GM10847 (cell line): ENCODE data around the gene TUBGCP3.

ENCODE experiments used
- POLR2A ChIP-seq: IDR thresholded peaks from 2 replicates; pipeline ENCODE4 v1.6.1; 2011; ENCODE audit not compliant: insufficient read length; ENCODE audit errors: extremely low read depth

Gene TUBGCP3

DNA sequence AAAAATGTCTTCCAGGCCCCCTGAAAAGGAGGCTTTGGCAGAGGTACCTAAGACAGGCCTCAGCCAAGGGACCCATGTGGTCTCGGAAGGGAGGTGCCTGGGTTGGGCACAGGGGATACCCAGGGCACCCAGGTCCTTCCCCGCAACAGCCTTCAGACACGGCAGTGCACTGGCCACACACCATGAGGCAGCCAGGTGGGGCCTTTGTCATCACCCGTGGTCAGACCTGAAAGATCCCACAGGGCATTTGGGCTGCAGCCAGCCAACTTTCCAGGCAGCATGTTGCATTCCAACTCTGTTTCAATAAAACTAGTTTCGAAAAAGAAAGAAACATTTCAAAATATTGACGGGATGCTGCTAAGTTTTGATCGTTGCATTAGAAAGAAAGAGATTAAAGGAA, 4.7 kb upstream of the TUBGCP3 start:
- no peak for TF ChIP-seq POLR2A

DNA sequence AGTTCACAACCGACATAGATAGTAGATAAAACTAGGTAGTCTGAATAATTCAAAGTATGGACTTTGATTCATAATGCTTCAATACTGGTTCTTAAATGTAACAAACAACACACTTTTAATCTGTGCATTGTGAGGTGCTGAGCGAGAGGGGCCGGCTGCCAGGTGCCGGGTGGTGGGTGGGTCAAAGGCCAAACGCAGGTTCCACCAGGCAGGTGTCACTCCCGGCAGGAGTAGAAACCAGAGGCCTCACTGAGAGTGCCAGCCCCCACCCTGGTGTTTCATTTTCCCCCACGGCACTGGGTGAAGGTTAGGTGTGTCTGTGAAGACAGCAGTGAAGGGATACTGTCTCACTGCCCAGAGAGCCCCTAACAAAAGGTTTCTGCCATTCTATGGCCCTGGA, 4.2 kb upstream of the TUBGCP3 start:
- no peak for TF ChIP-seq POLR2A

DNA sequence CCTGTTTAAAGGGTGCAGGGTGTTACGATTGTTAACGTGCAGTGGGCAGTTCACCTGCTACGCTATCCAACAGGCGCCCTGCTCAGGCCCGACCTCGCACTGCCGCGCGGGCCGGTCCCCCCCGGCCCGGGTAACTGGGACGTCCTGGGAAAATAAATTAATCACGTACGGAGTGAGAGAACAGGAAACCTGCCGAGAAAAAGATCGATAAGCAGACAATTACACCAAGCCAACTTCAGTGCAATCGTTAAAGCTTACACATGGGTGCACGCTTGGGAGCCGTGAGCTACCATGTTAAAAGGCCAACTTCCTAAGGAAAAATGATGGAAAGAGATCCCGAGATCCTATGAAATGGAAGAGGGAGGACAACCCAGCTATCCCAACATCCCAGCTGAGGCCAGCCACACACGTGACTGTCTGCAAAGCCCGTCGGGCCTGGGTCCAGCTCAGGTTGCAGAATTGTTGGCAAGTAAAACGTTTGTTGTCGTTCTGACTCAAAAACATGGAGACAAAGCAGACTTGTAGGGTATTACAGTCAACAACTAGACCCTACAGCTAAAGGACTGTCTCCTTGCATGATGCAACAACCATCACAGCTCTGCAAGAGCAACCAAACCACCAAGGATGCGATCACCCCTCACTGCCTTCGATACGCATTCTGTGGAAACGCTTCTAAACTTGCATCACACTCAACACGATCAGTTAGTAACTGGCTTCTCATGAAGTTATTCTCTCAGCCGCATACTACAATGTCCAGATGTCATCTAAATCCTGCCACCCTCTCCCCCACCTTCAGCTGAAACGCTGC, 741 bp upstream of the TUBGCP3 start:
- no peak for TF ChIP-seq POLR2A

DNA sequence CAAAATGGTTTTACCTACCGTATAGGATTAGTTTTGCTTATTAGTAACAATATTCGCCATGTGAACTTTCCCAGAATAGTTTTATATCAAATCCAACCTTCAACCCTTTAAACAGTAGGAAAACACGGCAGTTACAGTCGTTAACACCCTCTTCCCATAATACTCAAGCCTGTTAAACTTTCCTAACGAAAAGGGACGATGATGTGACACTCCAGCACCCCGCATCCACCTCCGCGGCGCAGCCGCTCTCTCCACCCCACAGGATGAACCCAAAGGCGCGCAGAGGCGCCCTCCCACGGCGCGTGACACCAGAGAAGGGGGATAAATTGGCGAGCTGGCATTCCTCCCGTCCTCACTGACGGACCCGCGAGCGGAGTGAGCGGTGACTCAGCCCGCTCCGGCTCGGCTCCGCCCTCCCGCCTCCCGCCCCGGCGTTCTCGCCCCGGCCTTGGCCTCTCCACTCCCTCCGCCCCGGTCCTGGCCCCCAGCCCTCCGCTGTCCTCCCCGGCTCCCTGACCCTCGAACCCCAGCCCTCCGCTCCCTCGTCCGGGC, 665 bp downstream of the TUBGCP3 start:
- peak; percentile 50 for TF ChIP-seq POLR2A

DNA sequence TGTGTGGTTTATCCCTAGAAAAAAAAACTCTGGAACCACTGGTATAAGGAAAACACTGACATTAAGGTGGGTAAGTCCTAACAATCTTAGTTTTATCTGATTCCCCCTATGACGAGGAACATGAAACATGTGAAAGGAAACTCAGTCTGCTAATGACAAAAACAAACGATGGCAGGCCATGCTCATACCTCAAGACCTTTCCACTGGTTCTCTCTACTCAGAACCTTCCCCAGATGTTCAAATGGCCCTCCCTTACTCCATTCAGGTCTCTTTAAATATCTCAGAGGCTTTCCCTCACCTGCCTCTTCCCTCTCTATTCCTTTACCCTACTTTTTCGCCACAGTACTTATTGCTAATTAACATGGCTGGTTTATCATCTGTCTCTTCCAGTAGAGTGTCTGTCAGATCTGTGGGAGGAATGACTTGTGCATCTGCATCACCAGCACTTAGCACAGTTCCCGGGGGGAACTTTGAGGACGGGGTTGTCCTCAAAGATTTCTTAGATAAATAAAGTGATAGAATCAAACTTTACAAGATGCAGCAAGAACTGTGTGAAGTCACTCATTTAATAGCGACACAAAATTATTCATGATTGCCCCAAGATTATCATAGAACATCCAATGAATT, 1.5 kb downstream of the TUBGCP3 start:
- TF ChIP-seq POLR2A = no peak

DNA sequence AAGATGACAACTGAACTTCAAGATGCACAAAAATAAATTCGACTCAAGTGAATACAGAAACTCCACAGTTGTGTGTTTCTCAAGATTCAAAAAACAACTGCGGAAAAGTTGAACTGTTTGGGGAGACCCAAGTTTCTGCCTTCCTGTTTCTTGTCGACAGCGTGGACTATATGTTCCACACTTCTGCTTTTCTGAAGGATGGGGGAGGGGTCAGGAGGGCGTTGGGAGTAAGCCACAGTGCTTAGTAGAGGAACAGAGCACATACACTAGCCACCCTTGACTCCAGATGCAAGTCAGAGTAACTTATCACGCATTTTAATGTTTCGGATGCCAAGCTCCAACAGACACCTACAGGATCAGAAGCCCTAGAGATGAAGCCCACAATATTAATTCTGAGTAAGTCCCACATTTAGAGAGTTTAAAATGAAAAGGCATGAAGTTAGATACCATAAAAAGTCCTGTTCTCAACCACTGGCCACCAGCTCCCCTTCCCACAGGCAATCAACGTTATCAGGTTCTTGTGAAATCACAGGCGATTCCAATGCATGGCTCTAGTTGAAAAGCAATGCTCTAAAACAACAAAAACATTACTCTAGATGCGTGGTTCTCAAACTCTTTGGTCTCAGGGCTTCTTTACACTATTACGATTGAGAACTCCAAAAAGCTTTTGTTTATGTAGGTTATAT, 4.2 kb downstream of the TUBGCP3 start:
- TF ChIP-seq POLR2A = no peak

DNA sequence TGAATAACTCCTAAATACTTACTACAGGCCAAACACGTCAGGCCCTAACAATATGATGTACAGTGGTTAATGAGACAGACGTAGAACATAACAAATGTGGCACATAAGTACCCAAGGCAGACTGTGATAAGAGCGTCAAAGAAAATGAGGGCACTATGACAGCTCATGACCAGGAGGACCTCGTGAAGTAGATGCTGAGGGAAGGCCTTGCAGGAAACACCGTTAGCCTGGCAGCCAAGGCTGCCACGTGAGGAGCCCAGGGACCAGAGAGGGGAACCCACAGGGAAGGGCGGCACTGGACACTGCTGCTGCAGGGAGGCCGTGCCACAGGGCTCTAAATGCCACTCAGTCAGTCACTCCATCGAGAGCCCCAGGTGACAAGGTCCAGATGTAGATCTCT, 5.7 kb downstream of the TUBGCP3 start:
- no peak for TF ChIP-seq POLR2A

DNA sequence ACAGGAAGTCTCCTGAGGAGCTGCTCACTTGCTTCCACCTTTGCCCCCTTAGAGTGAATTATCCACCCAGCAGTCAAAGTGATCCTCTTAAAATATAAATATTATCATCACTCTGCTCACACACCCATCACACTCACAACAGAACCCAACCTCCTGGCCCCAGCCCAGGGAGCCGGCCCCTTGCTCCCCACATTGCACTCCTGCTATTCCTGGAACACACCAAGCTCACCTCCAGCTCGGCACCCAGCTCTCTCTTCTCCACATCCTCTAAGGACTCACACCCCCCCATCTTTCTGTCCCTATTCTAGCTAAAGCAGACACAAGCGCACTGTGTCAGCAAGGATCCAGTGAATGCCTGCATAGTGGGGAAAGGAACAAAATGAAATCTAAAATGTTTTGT, 7.0 kb downstream of the TUBGCP3 start:
- TF ChIP-seq POLR2A = no peak

DNA sequence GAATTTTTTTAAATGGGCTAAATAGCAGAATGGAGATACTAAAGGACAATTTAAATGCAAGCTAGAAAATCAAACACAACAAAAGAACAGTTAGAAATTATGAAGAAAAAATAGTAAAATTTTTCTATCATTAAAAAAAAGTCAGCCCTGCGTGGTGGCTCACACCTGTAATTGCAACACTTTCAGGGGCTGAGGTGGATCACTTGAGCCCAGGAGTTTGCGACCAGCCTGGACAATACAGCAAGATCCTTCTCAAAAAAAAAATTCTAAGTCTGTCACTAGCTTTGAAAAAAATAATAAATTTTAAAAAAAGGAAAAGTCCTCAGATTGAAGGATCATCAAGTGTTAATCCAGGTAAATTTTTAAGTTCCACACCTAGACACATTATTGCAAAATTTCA, 7.7 kb downstream of the TUBGCP3 start:
- no peak for TF ChIP-seq POLR2A

DNA sequence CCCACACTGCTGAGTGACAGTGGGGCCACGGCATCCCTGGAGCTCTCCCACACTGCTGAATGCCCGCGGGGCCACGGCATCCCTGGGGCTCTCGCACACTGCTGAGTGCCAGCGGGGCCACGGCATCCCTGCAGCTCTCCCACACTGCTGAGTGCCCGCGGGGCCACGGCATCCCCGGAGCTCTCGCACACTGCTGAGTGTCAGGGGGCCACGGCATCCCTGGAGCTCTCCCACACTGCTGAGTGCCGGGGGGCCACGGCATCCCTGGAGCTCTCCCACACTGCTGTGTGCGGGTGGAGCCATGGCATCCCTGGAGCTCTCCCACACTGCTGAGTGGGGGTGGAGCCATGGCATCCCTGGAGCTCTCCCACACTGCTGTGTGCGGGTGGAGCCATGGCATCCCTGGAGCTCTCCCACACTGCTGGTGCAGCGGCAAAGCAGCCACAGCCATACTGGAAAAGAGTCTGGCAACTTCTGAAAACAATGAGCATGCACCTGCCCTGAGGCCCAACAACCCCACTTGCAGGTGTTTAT, 8.6 kb downstream of the TUBGCP3 start:
- no peak for TF ChIP-seq POLR2A

DNA sequence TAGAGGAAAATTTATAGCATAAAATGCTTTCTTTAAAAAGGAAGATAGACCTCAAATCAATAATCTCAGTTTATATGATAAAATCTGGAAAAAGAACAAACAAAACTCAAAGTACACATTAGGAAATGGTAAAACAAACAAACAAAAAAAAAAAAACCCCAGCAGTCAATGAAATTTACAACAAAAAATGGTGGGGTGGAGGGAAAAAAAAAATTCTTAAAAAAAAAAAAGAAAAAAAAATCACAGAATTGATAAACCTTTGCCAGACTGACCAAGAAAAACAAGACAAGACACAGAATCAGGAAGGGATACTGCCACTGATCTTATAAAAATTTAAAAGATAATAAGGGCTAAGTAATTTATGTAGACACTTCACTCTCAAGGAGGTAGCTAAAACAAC, 11.2 kb downstream of the TUBGCP3 start:
- no peak for TF ChIP-seq POLR2A

DNA sequence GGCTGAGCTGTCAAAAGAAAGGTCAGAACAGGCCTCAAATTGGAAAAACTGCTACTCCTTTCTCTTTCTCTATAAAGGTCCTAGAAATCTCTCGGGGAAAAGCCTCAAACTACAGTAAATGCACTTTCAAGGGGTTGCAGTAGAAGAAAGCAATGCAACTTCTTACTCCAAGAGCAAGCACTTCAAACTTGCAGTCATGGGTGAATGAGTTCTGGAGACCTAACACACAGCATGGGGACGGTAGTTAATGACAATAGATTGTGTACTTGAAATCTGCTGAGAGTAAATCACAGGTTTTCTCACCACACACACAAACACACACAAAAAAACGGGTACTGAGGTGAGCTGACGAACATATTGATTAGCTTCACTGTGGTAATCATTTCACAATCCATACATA, 11.8 kb downstream of the TUBGCP3 start:
- TF ChIP-seq POLR2A = no peak

DNA sequence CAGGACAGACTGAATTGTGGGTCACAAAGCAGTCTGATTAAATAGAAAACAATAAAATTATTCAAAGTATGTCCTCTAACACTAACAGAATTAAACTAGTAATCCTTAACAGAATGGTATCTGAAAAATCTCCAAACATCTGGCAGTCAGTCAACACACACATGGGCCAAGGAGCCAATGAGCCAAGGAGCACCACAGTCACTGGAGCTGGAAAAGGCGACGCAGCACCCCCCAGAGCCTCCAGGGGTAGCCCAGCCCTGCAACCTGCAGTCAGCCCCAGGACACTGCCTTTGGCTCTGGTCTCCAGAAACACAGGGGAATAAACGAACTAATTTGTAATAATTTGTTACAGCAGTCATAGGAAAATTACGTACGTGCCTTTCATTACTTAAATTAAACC, 12.3 kb downstream of the TUBGCP3 start:
- no peak for TF ChIP-seq POLR2A

DNA sequence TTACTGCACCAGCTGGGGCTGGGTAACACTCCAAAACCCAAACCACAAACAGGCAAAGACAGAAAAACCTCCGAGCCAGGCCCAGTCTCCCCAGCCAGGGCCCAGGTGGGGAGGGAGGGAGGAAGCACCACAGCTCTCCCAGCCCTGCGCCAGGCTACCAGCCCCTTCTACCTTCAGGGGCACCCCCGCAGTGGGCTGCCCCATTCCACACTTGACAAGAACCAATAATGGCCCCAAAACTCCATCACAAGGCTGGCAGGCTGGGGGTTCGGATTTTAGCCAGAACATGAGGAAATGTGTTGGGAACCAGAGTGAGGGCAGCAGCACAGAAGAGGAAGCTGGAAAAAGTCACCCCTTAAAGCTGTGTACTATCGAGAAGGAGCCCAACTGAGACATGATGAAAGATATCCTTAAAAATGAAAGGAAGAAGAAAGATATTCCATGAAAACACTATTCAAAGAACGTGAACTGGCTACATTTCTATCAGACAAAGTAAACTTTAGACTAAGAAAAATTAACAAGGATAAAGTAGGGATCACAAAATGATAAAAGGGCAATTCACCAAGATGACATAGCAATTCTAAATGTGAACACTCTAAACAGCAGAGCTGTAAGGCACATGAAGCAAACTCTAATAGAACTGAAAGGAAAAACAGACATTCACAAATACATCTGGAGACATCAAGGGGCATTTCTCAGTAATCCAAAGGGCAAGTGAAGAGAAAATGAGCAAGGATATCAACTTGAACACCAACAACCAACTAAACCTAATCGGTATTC, 12.9 kb downstream of the TUBGCP3 start:
- TF ChIP-seq POLR2A = no peak

DNA sequence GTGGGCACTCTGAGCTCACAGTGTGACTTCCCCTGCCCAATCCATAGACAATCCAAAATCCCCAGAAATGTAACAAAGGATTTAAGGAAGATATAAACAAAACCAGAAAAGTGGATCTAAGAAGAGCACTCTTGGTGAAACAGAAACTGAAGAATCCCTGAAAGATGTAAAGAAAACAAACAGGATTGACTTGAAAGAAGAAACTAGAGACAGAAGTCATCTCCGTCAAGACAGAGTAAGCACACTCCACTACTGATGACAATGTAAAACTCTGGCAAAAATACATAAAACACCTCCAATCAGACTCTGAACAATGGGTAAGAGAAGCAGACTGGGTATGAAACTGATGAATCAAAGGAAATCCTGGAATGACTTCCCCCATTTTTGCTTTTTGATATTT, 13.5 kb downstream of the TUBGCP3 start:
- TF ChIP-seq POLR2A = no peak

DNA sequence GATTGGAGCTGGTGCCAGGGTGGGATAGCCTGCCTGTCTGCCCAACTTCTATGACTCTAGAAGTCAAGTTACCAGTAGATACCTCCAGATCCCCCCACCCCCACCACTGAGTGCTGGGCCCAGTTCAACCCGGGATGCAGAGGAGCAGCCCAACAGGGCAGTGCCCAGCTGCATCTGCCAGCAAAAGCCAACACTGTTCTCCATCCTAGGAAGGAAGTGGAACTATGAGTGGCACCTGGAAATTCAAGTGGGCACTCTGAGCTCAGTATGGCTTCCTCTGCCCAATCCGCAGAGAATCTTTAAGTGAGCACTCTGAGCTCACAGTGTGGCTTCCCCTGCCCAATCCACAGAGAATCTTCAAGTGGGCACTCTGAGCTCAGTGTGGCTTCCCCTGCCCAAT, 14.2 kb downstream of the TUBGCP3 start:
- no peak for TF ChIP-seq POLR2A

DNA sequence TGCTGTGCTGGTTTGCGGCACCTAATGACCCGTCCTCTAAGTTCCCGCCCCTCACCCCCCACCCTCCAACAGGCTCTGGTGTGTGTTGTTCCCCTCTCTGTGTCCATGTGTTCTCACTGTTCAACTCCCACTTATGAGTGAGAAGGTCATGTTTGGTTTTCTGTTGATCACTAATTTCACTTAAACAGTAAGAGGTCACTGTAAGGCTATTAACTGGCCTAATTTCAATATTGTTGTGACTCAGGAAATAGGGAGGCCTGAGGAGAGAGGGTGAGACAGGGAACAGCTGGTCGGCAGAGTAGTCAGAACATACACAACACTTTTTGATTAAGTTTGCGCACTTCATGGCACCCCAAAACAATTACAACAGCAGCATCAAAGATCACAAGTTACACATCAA, 15.6 kb downstream of the TUBGCP3 start:
- no peak for TF ChIP-seq POLR2A
